Measurements from ENCODE around the gene USP12. TPM values are rescaled to one million over a fixed set of nuclear protein-coding genes. Genes with fewer than 3 reads are reported as not detected.
"Not testable (repeated sequence)": the region's sequence is repeated elsewhere in the genome, so short reads cannot be mapped to it uniquely, and the experiment has no call there.

USP12 gene
- total and polyA plus RNA-seq, 4 donors = 5.7 to 43.7 (median 11.9) TPM

- Histone ChIP-seq H3K36me3 (ENCODE audit: control insufficient read depth in 4 of 4, insufficient read depth in 3 of 4, low read depth in 1 of 4, low read length in 3 of 4) (peaks cover 6 to 21% (median 12%) of the 10 kb centered on the region in 4 donors), H3K4me1 (ENCODE audit: control insufficient read depth in 4 of 4, insufficient read depth in 4 of 4, low read length in 3 of 4) (no peaks in the 10 kb centered on the region), H3K27me3 (ENCODE audit: control insufficient read depth in 4 of 4, insufficient read depth in 4 of 4, low read length in 3 of 4) (no peaks in the 10 kb centered on the region), H3K4me3 (ENCODE audit: low read depth in 1 of 3, low read length in 3 of 3) (no peak overlapping the region), H3K9ac (ENCODE audit: low read depth in 1 of 2, low read length in 2 of 2) (no peak overlapping the region), H3K27ac (ENCODE audit: low read depth in 1 of 2, low read length in 2 of 2) (no peak overlapping the region), H3K9me3 (ENCODE audit: control insufficient read depth in 4 of 4, low read length in 3 of 4) (no peaks in the 10 kb centered on the region)
- no peak for DNase-seq (ENCODE audit: low spot score)
- TF ChIP-seq RAD21 (IDR thresholded peaks at IDR 0.05) = no peak
- no peak for TF ChIP-seq EGR1 (IDR thresholded peaks at IDR 0.05; ENCODE audit: low read depth in 2 of 2)
- no peak for TF ChIP-seq TAF1 (conservative IDR thresholded peaks at IDR 0.05)
- TF ChIP-seq YY1 (IDR thresholded peaks at IDR 0.05) = no peak
- TF ChIP-seq JUND (IDR thresholded peaks at IDR 0.05) = no peak
- no peak for TF ChIP-seq ZBTB33 (IDR thresholded peaks at IDR 0.05)
- TF ChIP-seq RXRA (IDR thresholded peaks at IDR 0.05) = no peak
- no peak for TF ChIP-seq ATF3 (IDR thresholded peaks at IDR 0.05)
- no peak for TF ChIP-seq FOXA2 (IDR thresholded peaks at IDR 0.05)
- TF ChIP-seq FOXA1 (IDR thresholded peaks at IDR 0.05) = no peak
- no peak for TF ChIP-seq HNF4A (conservative IDR thresholded peaks at IDR 0.05)
- no peak for TF ChIP-seq SP1 (IDR thresholded peaks at IDR 0.05)
- 94% methylated on average over 1 of the region's 1 CpG for WGBS
Measured at GRCh38 chr13:27073186-27073585, 98.4 kb downstream of the USP12 start.

GRCh38 chr13:27066123-27066522 lies 105.5 kb downstream of the USP12 start:
- not testable (repeated sequence) for H3K27me3 ChIP-seq (ENCODE audit: control insufficient read depth in 4 of 4, insufficient read depth in 4 of 4, low read length in 3 of 4); H3K9me3 ChIP-seq (ENCODE audit: control insufficient read depth in 4 of 4, low read length in 3 of 4); DNase-seq (ENCODE audit: low spot score); H3K9ac ChIP-seq (ENCODE audit: low read depth in 1 of 2, low read length in 2 of 2); H3K4me1 ChIP-seq (ENCODE audit: control insufficient read depth in 4 of 4, insufficient read depth in 4 of 4, low read length in 3 of 4); H3K4me3 ChIP-seq (ENCODE audit: low read depth in 1 of 3, low read length in 3 of 3); H3K27ac ChIP-seq (ENCODE audit: low read depth in 1 of 2, low read length in 2 of 2)
- WGBS = 100% methylated on average over 1 of the region's 1 CpG
- H3K36me3 ChIP-seq (ENCODE audit: control insufficient read depth in 4 of 4, insufficient read depth in 3 of 4, low read depth in 1 of 4, low read length in 3 of 4) = peaks cover 3 to 19% (median 9%) of the 10 kb centered on the region in 4 donors

GRCh38 chr13:27065582-27065981 lies 106.0 kb downstream of the USP12 start:
- no peaks in the 10 kb centered on the region for H3K27me3 ChIP-seq (ENCODE audit: control insufficient read depth in 4 of 4, insufficient read depth in 4 of 4, low read length in 3 of 4)
- peaks cover 3 to 19% (median 9%) of the 10 kb centered on the region in 4 donors for H3K36me3 ChIP-seq (ENCODE audit: control insufficient read depth in 4 of 4, insufficient read depth in 3 of 4, low read depth in 1 of 4, low read length in 3 of 4)
- DNase-seq (ENCODE audit: low spot score) = no peak
- H3K27ac ChIP-seq (ENCODE audit: low read depth in 1 of 2, low read length in 2 of 2) = no peak overlapping the region
- TF ChIP-seq SP1 (IDR thresholded peaks at IDR 0.05) (no peak), HNF4G (IDR thresholded peaks at IDR 0.05) (no peak), RXRA (IDR thresholded peaks at IDR 0.05) (no peak), CTCF (IDR thresholded peaks at IDR 0.05; ENCODE audit: low read depth, low read length, missing input control) (no peak), ATF3 (IDR thresholded peaks at IDR 0.05) (no peak), RAD21 (IDR thresholded peaks at IDR 0.05) (no peak), MAX (IDR thresholded peaks at IDR 0.05) (no peak)
- H3K9ac ChIP-seq (ENCODE audit: low read depth in 1 of 2, low read length in 2 of 2) = no peak overlapping the region
- H3K4me3 ChIP-seq (ENCODE audit: low read depth in 1 of 3, low read length in 3 of 3) = no peak overlapping the region
- H3K4me1 ChIP-seq (ENCODE audit: control insufficient read depth in 4 of 4, insufficient read depth in 4 of 4, low read length in 3 of 4) = no peaks in the 10 kb centered on the region
- H3K9me3 ChIP-seq (ENCODE audit: control insufficient read depth in 4 of 4, low read length in 3 of 4) = no peaks in the 10 kb centered on the region

All from liver (tissue), 9 donors.